Measurements from ENCODE around the gene GSG1L. TPM values are rescaled to one million over a fixed set of nuclear protein-coding genes. Genes with fewer than 3 reads are reported as not detected.

GSG1L gene
- total RNA-seq, 1 experiment from 2014 or later: not detected

GRCh38 chr16:28072087-28072486, 8.6 kb upstream of the GSG1L start:
- CTCF ChIA-PET: no interaction called here
- no peak overlapping the region for H3K4me3 Mint-ChIP-seq (ENCODE audit: low read depth, unreplicated experiment)
- TF ChIP-seq, protein P1, sequence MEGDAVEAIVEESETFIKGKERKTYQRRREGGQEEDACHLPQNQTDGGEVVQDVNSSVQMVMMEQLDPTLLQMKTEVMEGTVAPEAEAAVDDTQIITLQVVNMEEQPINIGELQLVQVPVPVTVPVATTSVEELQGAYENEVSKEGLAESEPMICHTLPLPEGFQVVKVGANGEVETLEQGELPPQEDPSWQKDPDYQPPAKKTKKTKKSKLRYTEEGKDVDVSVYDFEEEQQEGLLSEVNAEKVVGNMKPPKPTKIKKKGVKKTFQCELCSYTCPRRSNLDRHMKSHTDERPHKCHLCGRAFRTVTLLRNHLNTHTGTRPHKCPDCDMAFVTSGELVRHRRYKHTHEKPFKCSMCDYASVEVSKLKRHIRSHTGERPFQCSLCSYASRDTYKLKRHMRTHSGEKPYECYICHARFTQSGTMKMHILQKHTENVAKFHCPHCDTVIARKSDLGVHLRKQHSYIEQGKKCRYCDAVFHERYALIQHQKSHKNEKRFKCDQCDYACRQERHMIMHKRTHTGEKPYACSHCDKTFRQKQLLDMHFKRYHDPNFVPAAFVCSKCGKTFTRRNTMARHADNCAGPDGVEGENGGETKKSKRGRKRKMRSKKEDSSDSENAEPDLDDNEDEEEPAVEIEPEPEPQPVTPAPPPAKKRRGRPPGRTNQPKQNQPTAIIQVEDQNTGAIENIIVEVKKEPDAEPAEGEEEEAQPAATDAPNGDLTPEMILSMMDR (IDR thresholded peaks at IDR 0.05; ENCODE audit: unreplicated experiment): no peak
- peaks cover 92% of the 10 kb centered on the region for H3K27me3 Mint-ChIP-seq (ENCODE audit: unreplicated experiment)
- no peaks in the 10 kb centered on the region for H3K36me3 Mint-ChIP-seq (ENCODE audit: insufficient read depth, unreplicated experiment)
- intact Hi-C loops (cut with micrococcal nuclease; ENCODE audit: unreplicated experiment): no loop called here
- H3K9me3 Mint-ChIP-seq (ENCODE audit: low read depth, unreplicated experiment): no peaks in the 10 kb centered on the region
- no TSS peak for BruUV-seq (replicated peaks)
- no peak overlapping the region for H3K27ac Mint-ChIP-seq (ENCODE audit: unreplicated experiment)
- H3K4me1 Mint-ChIP-seq (ENCODE audit: low read depth, unreplicated experiment): no peaks in the 10 kb centered on the region
- no peak for DNase-seq

DNA sequence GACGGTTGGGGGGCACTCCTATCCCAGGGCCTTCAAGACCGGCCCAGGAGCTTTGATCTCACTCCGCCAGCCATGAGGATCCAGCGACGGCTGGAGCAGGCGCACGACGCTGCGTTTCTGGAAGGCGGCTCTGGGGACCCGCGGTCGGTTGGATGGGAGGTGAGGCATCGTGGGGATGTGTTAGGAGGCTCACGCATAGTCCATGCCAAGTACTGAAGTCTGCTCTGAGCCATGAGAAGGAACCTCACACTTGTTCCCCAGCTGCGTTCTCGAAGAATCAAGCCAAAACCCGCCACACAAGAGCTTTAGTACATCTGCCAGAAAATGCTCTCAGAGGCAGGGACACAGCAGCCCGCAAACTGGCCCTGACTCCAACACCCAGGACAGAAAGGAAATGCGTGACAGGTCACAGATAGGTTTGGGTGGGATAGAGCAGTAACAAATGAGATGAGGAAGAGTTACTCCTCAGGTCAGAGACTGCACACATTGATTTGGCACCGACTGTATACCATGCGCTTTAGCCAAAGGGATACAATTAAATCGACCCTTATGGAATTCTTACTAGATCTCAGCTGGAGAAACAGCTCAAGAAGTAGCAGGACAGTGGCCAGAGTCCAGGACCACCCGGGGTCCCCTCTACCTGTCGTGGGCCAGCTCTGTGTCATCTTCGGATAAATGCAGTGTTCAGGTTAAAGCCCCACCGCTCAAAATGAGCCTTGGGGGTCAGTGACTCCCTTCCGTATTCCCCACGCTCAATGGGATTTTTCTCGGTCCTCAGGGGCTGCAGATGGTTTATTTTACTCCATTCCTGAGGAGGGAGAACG, 6.7 kb upstream of the GSG1L start:
- no peak overlapping the region for H3K27ac Mint-ChIP-seq (ENCODE audit: unreplicated experiment)
- peaks cover 92% of the 10 kb centered on the region for H3K27me3 Mint-ChIP-seq (ENCODE audit: unreplicated experiment)
- H3K9me3 Mint-ChIP-seq (ENCODE audit: low read depth, unreplicated experiment): no peaks in the 10 kb centered on the region

DNA sequence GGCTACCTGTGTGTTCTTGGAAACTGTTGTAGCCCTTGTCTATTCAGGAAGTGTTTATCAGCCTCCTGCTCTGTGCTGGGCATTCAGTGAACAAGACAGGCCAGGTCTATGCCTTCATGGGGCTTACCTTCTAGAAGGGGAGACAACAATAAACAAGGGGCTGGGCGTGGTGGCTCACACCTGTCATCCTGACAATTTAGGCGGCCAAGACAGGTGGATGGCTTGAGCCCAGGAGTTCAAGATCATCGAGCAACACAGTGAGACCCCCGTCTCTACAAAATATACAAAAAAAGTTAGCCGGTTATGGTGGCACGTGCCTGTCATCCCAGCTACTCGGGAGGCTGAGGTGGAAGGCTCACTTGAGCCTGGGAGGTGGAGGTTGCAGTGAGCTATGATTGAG, 5.5 kb upstream of the GSG1L start:
- Mint-ChIP-seq H3K9me3 (ENCODE audit: low read depth, unreplicated experiment) (no peaks in the 10 kb centered on the region), H3K36me3 (ENCODE audit: insufficient read depth, unreplicated experiment) (no peaks in the 10 kb centered on the region), H3K27ac (ENCODE audit: unreplicated experiment) (no peak overlapping the region), H3K27me3 (ENCODE audit: unreplicated experiment) (peaks cover 91% of the 10 kb centered on the region), H3K4me1 (ENCODE audit: low read depth, unreplicated experiment) (no peaks in the 10 kb centered on the region), H3K4me3 (ENCODE audit: low read depth, unreplicated experiment) (no peak overlapping the region)
- no TSS peak for BruUV-seq (replicated peaks)
- TF ChIP-seq, protein P1 (IDR thresholded peaks at IDR 0.05; ENCODE audit: unreplicated experiment): no peak
- DNase-seq: no peak
- intact Hi-C loops (cut with micrococcal nuclease; ENCODE audit: unreplicated experiment): no loop called here
- CTCF ChIA-PET: no interaction called here

More for the DNA sequence above, 6.7 kb upstream of the GSG1L start:
- intact Hi-C loops (cut with micrococcal nuclease; ENCODE audit: unreplicated experiment): loop anchor here (1.0 to 2.0 kb wide), 2 partner anchors 98 to 431 kb away; no protein-coding TSS in a partner anchor
- no peaks in the 10 kb centered on the region for H3K36me3 Mint-ChIP-seq (ENCODE audit: insufficient read depth, unreplicated experiment)
- BruUV-seq (replicated peaks): no TSS peak
- CTCF ChIA-PET: interaction anchor here (1.0 to 1.6 kb wide), 5 partner anchors 72 to 520 kb away, joined by 3 to 40 read pairs (median 5); partner anchors contain the start of genes GTF3C1 and KATNIP
- no peak for DNase-seq
- H3K4me3 Mint-ChIP-seq (ENCODE audit: low read depth, unreplicated experiment): no peak overlapping the region
- no peaks in the 10 kb centered on the region for H3K4me1 Mint-ChIP-seq (ENCODE audit: low read depth, unreplicated experiment)
- TF ChIP-seq, protein P1 (IDR thresholded peaks at IDR 0.05; ENCODE audit: unreplicated experiment): no peak

- intact Hi-C loops (cut with micrococcal nuclease; ENCODE audit: unreplicated experiment): no loop called here
- H3K4me1 Mint-ChIP-seq (ENCODE audit: low read depth, unreplicated experiment): no peaks in the 10 kb centered on the region
- H3K27ac Mint-ChIP-seq (ENCODE audit: unreplicated experiment): no peak overlapping the region
- H3K4me3 Mint-ChIP-seq (ENCODE audit: low read depth, unreplicated experiment): no peak overlapping the region
- H3K36me3 Mint-ChIP-seq (ENCODE audit: insufficient read depth, unreplicated experiment): no peaks in the 10 kb centered on the region
- TF ChIP-seq, protein P1 (IDR thresholded peaks at IDR 0.05; ENCODE audit: unreplicated experiment): no peak
- peaks cover 79% of the 10 kb centered on the region for H3K27me3 Mint-ChIP-seq (ENCODE audit: unreplicated experiment)
- no TSS peak for BruUV-seq (replicated peaks)
- CTCF ChIA-PET: no interaction called here
- H3K9me3 Mint-ChIP-seq (ENCODE audit: low read depth, unreplicated experiment): no peaks in the 10 kb centered on the region
- DNase-seq: no peak
Observed at GRCh38 chr16:28067604-28068379, 4.3 kb upstream of the GSG1L start.
